Measurements from ENCODE around the gene PHLPP1. TPM values are rescaled to one million over a fixed set of nuclear protein-coding genes. Genes with fewer than 3 reads are reported as not detected.

Gene PHLPP1
- total RNA-seq, 2 experiments from 2014 or later: 6.8 to 7.1 TPM

DNA sequence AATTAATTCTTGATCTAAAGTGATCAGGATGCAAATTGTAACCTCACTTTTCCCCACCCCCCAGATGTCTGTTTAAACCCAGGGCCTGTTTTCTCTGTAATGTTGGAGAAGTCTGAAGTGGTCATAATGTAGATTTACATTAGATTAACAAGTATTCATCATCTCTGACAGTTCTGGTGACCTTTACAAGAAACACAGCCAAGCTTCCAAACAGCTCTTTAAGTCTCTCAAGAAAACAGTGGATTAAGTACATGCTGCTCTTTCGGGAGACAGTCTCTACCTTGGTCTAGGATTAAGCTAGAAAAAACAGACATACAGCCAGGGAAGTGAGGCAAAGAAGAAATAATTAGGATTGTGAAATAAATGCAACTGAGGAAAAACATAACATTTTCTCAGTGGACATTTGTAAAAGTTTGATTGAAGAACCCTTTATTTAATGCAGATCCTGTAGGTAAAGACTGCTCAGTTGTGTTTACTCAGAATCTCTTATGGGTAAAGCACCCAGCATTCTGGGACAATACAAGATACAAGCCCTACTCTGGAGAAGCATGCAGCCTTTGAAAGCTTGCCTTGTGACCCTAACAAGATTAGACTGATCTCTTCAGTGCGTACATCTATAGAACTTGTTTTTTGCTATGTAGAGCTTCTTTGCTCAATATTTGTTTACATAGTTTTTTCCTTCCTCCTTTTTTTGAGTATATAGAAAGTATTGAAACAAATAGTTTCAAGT lies 203.9 kb downstream of the PHLPP1 start:
- H3K4me1 ChIP-seq (ENCODE audit: insufficient read depth, low read length): no peaks in the 10 kb centered on the region
- no peaks in the 10 kb centered on the region for H3K27me3 Mint-ChIP-seq
- no peaks in the 10 kb centered on the region for H3K9me3 ChIP-seq (ENCODE audit: control insufficient read depth in 1 of 2, insufficient read depth in 1 of 2, low read length in 2 of 2)
- peaks cover 18% of the 10 kb centered on the region for H3K36me3 Mint-ChIP-seq (ENCODE audit: low read depth)
- no peaks in the 10 kb centered on the region for H3K36me3 ChIP-seq (ENCODE audit: insufficient read depth, low read length)
- H3K27me3 ChIP-seq (ENCODE audit: control insufficient read depth in 1 of 2, insufficient read depth in 2 of 2, low read length in 2 of 2): no peaks in the 10 kb centered on the region
- ATAC-seq (ENCODE audit: poor library complexity) (no peak), DNase-seq (no peak)
- TF ChIP-seq, protein P1, sequence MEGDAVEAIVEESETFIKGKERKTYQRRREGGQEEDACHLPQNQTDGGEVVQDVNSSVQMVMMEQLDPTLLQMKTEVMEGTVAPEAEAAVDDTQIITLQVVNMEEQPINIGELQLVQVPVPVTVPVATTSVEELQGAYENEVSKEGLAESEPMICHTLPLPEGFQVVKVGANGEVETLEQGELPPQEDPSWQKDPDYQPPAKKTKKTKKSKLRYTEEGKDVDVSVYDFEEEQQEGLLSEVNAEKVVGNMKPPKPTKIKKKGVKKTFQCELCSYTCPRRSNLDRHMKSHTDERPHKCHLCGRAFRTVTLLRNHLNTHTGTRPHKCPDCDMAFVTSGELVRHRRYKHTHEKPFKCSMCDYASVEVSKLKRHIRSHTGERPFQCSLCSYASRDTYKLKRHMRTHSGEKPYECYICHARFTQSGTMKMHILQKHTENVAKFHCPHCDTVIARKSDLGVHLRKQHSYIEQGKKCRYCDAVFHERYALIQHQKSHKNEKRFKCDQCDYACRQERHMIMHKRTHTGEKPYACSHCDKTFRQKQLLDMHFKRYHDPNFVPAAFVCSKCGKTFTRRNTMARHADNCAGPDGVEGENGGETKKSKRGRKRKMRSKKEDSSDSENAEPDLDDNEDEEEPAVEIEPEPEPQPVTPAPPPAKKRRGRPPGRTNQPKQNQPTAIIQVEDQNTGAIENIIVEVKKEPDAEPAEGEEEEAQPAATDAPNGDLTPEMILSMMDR (IDR thresholded peaks at IDR 0.05): no peak
- H3K4me3 Mint-ChIP-seq: no peak overlapping the region
- ChIA-PET POLR2A (no interaction called here), CTCF (interaction anchor here (1.3 kb wide), 1 partner anchor 18 kb away, joined by 4 read pairs; no protein-coding TSS in a partner anchor)
- no peak overlapping the region for H3K27ac ChIP-seq (ENCODE audit: low read depth in 1 of 2, low read length in 2 of 2)
- no peaks in the 10 kb centered on the region for H3K4me1 Mint-ChIP-seq (ENCODE audit: low read depth)
- H3K4me3 ChIP-seq (ENCODE audit: low read length): no peak overlapping the region
- no peaks in the 10 kb centered on the region for H3K9me3 Mint-ChIP-seq
- intact Hi-C loops (cut with DNase I, micrococcal nuclease): no loop called here
- H3K27ac Mint-ChIP-seq: no peak overlapping the region

DNA sequence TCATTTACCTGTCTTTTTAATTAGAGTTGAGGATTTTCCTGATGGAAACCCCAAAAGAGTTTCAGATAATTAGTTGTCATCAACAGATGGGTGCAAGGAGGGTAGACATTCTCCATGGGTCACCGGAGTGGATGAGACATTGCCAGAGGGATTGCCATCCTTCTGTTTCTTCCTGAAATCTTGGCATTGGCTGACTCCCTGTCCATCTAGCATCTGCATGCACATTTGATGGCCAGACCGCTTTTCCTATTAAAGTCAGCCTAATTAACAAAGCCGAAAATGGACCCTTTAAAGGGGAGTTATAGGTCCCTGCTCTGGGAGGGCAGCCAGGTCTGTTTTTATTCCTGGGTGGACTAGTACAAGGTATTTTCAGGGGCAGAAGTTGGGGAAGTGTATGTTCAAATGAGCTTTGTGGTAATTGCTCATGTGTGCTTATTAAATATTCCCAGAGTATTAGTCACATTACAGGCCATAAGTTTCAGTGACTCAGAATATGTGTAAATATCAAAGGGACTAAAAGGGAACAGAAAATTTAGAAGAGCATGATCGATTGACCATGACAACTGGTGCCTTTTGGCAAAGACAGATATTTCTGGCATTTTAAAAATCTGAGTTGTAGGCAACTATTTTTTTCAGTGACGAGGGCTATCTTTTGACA lies 209.8 kb downstream of the PHLPP1 start:
- no peaks in the 10 kb centered on the region for H3K27me3 ChIP-seq (ENCODE audit: control insufficient read depth in 1 of 2, insufficient read depth in 2 of 2, low read length in 2 of 2)
- no peak for DNase-seq
- Mint-ChIP-seq H3K27ac (no peak overlapping the region), H3K9me3 (no peaks in the 10 kb centered on the region), H3K4me3 (no peak overlapping the region), H3K36me3 (ENCODE audit: low read depth) (peaks cover 18% of the 10 kb centered on the region), H3K27me3 (no peaks in the 10 kb centered on the region), H3K4me1 (ENCODE audit: low read depth) (no peaks in the 10 kb centered on the region)
- H3K9me3 ChIP-seq (ENCODE audit: control insufficient read depth in 1 of 2, insufficient read depth in 1 of 2, low read length in 2 of 2): no peaks in the 10 kb centered on the region
- intact Hi-C loops (cut with DNase I, micrococcal nuclease): no loop called here
- H3K4me1 ChIP-seq (ENCODE audit: insufficient read depth, low read length): no peaks in the 10 kb centered on the region
- POLR2A ChIA-PET: no interaction called here
- no peak overlapping the region for H3K27ac ChIP-seq (ENCODE audit: low read depth in 1 of 2, low read length in 2 of 2)
- no peak overlapping the region for H3K4me3 ChIP-seq (ENCODE audit: low read length)
- ATAC-seq (ENCODE audit: poor library complexity): no peak
- TF ChIP-seq, protein P1 (IDR thresholded peaks at IDR 0.05): no peak
- no peaks in the 10 kb centered on the region for H3K36me3 ChIP-seq (ENCODE audit: insufficient read depth, low read length)
- CTCF ChIA-PET: no interaction called here

DNA sequence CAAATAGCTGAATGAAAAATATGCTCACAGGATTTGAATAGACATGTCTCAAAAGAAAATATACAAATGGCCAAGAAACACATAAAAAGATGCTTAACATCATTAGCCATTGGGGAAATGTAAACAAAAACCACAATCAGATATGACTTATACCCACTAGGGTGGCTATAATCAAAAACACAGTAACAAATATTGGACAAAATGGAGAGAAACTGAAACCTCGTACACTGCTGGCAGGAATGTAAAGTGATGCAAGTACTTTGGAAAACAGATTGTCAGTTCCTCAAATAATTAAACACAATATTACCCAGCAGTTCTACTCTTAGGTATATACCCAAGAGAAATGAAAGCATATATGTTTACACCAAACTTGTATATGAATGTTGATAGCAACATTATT lies 213.0 kb downstream of the PHLPP1 start:
- Mint-ChIP-seq H3K9me3 (peaks cover 7% of the 10 kb centered on the region), H3K4me1 (ENCODE audit: low read depth) (no peaks in the 10 kb centered on the region), H3K27ac (no peak overlapping the region), H3K27me3 (no peaks in the 10 kb centered on the region), H3K36me3 (ENCODE audit: low read depth) (peaks cover 8% of the 10 kb centered on the region), H3K4me3 (no peak overlapping the region)
- Histone ChIP-seq H3K9me3 (ENCODE audit: control insufficient read depth in 1 of 2, insufficient read depth in 1 of 2, low read length in 2 of 2) (peaks cover 0 to 14% of the 10 kb centered on the region in 2 experiments), H3K27me3 (ENCODE audit: control insufficient read depth in 1 of 2, insufficient read depth in 2 of 2, low read length in 2 of 2) (no peaks in the 10 kb centered on the region), H3K27ac (ENCODE audit: low read depth in 1 of 2, low read length in 2 of 2) (no peak overlapping the region), H3K4me3 (ENCODE audit: low read length) (no peak overlapping the region), H3K4me1 (ENCODE audit: insufficient read depth, low read length) (no peaks in the 10 kb centered on the region), H3K36me3 (ENCODE audit: insufficient read depth, low read length) (no peaks in the 10 kb centered on the region)
- ChIA-PET CTCF (no interaction called here), POLR2A (no interaction called here)
- ATAC-seq (ENCODE audit: poor library complexity) (no peak), DNase-seq (no peak)
- TF ChIP-seq, protein P1 (IDR thresholded peaks at IDR 0.05): no peak
- intact Hi-C loops (cut with DNase I, micrococcal nuclease): no loop called here
